Measurements from ENCODE around the gene DAP. TPM values are rescaled to one million over a fixed set of nuclear protein-coding genes. Genes with fewer than 3 reads are reported as not detected.
"Not testable (repeated sequence)": the region's sequence is repeated elsewhere in the genome, so short reads cannot be mapped to it uniquely, and the experiment has no call there.

DAP gene
- total RNA-seq, 1 donor from 2014 or later, result 41.1 TPM

DNA sequence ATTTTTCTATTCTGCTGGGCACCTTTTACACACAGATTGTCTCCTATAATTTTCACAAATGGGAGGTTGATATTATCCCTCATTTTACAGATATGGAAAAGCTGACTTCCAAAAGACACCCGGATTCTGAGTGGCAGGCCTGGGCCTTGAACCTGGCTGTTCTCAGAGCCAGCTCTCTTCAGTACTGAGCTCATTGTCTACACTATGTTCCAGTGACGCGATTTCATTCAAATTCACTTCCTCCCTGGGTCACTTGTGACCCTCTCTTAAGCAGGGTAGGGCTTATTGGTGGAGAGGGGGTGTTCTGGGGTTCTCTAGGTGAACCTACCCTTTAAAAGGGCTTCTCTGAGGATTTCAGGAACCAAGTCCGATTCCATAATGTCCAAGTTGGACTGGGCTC, 127.0 kb downstream of the DAP start:
- no peak for DNase-seq (ENCODE audit: low read depth, low spot score)

DNA sequence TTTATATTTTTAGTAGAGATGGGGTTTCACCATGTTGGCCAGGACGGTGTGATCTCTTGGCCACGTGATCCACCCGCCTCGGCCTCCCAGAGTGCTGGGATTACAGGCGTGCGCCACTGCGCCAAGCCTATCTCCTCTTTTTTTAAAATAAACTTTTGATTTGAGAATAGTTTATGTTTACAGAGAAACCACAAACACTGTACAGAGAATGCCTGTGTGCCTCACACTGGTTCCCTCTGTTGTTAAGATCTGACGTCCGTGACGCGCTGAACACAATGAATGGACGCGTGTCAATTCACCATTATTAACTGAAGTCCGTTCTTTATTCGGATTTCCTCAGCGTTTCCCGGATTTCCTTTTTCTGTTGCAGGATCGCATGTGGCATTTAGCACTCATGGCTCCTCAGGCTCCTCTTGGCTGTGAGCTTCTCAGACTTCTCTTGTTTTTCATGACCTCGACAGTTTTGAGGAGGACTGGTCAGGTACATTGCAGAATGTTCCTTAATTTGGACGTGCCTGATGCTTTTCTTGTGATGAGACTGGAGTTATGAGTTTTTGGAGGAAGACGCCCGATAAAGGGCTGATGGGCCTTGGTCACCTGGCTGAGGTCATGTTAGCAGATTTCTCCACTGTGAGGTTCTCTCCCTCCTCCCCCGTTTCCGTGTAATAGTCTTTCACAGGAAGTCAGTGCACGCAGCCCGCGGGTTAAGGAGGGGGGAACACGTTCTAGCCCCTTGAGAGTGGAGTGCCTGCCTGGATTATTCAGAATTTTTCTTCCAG, 127.6 kb downstream of the DAP start:
- no peak for DNase-seq (ENCODE audit: low read depth, low spot score)

GRCh38 chr5:10632110-10632761, 128.8 kb downstream of the DAP start:
- no peak for DNase-seq (ENCODE audit: low read depth, low spot score)

DNA sequence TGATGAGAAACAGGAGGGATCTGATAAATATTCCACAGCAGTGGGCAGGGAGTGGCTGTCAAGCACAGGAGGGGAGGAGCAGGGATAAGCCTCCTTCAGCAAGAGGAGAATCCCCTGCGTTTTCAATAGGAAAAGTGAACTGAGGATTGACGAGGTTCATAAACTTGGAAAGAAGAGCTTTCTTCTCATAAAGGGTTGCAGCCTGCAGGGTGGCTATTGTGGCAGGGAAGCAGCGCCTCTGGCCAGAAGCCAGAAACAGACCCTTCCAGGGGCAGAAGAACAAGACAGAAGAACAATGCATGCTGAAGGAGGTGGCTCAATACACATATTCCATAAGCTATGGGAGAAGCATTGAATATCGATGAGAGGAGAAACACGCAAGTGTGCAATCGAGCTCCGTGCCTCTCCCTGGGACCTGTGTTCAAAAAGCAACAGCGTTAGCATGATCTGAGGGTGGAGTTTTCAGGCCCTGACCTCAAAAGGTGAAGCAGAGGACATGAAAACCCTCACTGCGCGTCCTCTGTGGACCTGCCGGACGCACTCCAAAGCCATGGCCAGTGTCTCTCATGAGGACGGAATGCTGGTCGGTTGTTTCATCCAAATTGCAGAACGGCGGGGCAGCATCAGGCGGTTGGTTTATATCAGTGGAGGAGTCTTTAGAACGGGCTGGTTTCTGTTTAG, 129.6 kb downstream of the DAP start:
- no peak for DNase-seq (ENCODE audit: low read depth, low spot score)

DNA sequence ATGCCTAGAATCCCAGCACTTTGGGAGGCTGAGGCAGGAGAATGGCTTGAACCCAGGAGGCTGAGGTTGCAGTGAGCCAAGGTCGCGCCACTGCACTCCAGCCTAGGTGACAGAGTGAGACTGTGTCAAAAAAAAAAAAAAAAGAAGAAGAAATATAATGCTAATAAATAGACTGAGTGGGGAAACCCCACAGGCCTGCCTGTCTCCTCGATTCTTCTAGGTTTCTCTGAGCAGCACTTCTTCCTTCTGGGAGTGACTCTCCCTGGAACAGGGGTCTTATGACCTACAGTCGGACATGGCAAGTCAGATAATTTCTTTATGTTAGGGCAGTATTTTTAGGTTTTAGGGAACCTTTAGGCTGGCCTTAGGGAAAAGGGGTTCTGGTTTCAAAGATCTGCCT, 130.3 kb downstream of the DAP start:
- not testable (repeated sequence) for DNase-seq (ENCODE audit: low read depth, low spot score)

GRCh38 chr5:10630126-10630525, 130.9 kb downstream of the DAP start:
- DNase-seq (ENCODE audit: low read depth, low spot score), result no peak

- no peak for DNase-seq (ENCODE audit: low read depth, low spot score)
These were observed 131.4 kb downstream of the DAP start for GRCh38 chr5:10629682-10630081.

Other genes starting within 250 kb of the DAP start
- gene ANKRD33B, start 197.2 kb downstream of the DAP start, total RNA-seq, result 6.6 and 7.6 TPM in 2 replicates

All from pulmonary artery endothelial cell (primary cell).